Mononuclear cell (primary cell): ENCODE data around the gene RAB28. TPM values are rescaled to one million over a fixed set of nuclear protein-coding genes. Genes with fewer than 3 reads are reported as not detected.

Source experiments
- H3K27me3 ChIP-seq: 2 replicates; pipeline ENCODE4 v1.6.0; 2011; ENCODE audit warnings: low read length, control low read depth; ENCODE audit not compliant: insufficient read depth
- H3K4me1 ChIP-seq: 2 replicates; pipeline ENCODE4 v1.5.1; 2011; ENCODE audit warnings: mild to moderate bottlenecking, low read length, control low read depth; ENCODE audit not compliant: insufficient read depth
- H3K4me3 ChIP-seq: 2 replicates; pipeline ENCODE4 v1.5.1; 2011; ENCODE audit warnings: mild to moderate bottlenecking, low read length, moderate library complexity
- H3K9me3 ChIP-seq: 2 replicates; pipeline ENCODE4 v1.5.1; 2011; ENCODE audit warnings: low read depth, mild to moderate bottlenecking, control low read depth, low read length
- total RNA-seq: library from RNA; depleted of rRNA; stranded (reverse); fragments of >200 nt; gene quantifications from one replicate; pipeline ENCODE4 v1.2.3, GENCODE V29; 2012

Gene RAB28
- total RNA-seq, 1 donor: 5.6 TPM

DNA sequence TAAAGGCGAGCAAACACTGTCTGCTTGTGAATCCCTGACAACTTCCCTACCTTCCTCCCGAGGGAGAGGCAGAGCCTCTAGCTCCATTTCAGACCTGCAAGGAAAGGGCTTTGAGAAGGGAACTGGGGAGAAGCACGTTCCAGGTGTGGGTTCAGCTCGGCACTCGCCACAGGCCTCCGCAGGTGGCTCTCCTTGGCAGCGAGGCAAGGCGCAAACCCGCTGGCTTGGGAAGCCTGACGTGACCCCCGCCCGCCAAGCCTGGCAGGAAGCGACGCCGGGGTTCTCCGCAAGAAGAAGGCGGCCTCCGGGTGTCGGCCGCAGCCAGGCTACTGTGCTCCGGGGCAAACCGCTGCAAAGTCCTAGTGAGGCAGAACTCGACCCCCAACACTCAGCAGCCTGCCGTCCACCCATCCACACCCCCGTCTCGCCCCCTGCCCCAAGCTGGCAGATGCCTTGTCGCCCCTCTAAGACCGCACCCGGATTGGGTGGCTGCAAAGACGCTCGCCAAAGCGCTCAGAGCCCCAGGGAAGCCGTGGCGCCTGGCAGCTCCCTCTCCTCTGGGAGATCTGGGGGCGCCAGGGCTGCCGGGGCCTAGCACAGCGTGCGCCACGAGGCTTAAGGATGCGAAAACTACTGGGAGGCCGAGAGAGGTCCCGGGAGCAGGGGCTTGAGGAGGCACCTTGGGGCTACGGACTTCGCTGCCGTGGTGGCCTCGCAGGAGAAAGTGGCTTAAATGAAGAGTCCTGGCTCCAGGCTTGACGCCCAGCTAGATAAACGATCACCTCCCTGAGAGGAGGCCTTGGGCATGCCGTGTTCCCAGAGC lies 38.4 kb upstream of the RAB28 start:
- Histone ChIP-seq H3K27me3 (peaks cover 93% of the 10 kb centered on the region), H3K4me1 (peaks cover 9% of the 10 kb centered on the region), H3K4me3 (no peak overlapping the region), H3K9me3 (no peaks in the 10 kb centered on the region)

DNA sequence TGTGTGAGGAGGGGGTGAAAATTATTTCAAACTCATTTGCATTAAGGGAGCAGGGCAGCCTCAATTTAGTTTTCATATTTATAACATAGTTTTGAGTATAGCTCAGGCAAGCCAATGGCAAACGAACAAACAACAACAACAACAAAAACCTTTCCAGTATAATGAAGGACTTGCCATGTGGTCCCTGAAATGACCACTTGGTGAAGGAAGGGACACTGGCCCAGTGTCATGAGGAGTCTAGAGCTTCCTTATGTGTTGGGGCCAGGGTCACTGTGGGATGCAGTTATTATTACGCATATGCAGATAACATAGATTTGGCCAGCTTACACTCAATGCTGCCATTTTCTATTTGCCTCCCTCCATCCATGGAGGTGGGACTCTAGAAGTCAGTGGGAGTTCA lies 36.9 kb upstream of the RAB28 start:
- Histone ChIP-seq H3K9me3 (no peaks in the 10 kb centered on the region), H3K4me3 (no peak overlapping the region), H3K27me3 (peaks cover 92% of the 10 kb centered on the region), H3K4me1 (peaks cover 4% of the 10 kb centered on the region)

DNA sequence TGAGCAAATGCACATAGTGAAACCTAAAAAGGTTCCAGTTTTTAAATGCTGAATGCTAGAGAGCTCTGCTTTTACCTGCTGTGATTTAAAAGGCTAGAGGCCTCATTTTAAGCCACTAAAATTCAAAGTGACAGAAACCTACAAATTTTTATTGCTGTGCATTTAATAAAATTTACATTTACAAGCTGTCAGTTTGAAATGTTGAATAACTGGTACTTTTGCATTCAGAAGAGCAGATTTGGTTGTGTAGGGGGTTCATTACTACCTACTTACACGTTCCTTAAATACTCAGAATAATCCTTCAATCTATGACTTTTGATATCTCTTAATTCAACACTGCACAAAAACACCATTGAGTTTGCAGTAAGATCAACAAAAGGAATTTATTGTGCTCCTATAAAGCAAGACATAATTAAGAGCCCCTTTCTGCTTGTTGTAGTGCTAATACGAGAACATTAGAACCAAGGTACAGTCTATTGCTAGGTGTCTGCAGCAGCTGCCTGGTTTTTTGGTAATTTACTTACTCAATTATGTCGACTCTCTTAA lies 32.2 kb upstream of the RAB28 start:
- Histone ChIP-seq H3K9me3 (no peaks in the 10 kb centered on the region), H3K4me1 (no peaks in the 10 kb centered on the region), H3K4me3 (no peak overlapping the region), H3K27me3 (peaks cover 85% of the 10 kb centered on the region)

DNA sequence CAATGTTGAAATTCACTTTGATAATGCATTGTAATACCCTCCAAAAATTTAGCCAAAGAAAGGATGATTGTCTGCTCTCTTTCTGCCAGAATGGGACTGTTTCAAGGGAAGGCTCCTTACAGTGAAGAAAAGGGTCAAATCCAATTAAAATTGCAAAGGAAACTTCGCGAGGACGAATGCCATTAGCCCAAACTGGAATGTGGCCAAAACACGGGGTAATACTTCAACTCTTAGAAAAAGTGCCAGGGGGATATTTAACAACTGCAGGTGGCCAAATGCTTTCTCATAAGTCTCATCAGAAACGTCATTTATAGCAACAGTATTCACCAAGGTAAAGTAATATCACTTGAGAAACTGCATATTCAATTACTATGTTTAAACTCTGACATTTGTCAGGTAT lies 31.1 kb upstream of the RAB28 start:
- H3K9me3 ChIP-seq: no peaks in the 10 kb centered on the region
- H3K4me1 ChIP-seq: no peaks in the 10 kb centered on the region
- H3K4me3 ChIP-seq: no peak overlapping the region
- peaks cover 74% of the 10 kb centered on the region for H3K27me3 ChIP-seq

DNA sequence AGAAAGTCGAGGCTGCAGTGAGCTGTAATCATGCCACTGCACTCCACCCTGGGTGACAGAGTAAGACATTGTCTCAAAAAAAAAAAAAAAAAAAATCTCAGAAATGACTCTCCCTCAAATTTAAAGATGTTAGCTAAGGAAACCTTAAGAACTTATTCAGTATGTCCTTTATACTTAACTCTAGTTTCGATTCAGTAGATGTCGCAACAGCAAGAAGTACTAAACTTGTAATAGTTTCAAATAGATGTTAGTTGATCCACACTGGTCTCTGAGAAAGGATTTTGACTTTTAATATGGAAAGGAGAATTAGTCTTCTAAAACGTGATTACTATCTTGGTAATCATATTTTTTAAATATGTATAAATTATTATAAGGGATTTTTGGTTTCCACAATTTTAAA lies 30.6 kb upstream of the RAB28 start:
- Histone ChIP-seq H3K4me1 (no peaks in the 10 kb centered on the region), H3K27me3 (peaks cover 69% of the 10 kb centered on the region), H3K4me3 (no peak overlapping the region), H3K9me3 (no peaks in the 10 kb centered on the region)

DNA sequence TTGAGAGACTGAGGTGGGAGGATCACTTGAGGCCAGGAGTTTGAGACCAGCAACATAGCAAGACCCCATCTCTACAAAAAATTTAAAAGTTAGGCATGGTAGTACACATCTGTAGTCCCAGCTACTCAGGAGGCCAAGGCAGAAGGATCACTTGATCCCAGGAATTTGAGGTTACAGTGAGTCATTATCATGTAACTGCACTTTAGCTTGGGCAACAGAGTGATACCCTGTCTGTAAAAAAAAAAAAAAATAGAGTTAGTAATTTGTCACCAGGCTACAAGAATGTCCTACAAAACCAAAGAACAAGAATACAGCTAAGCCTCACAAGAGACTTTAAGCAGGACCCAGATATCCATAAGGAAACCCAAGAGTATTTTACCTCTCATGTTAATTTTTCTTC lies 27.0 kb upstream of the RAB28 start:
- Histone ChIP-seq H3K4me1 (no peaks in the 10 kb centered on the region), H3K4me3 (no peak overlapping the region), H3K9me3 (no peaks in the 10 kb centered on the region), H3K27me3 (peaks cover 47% of the 10 kb centered on the region)

DNA sequence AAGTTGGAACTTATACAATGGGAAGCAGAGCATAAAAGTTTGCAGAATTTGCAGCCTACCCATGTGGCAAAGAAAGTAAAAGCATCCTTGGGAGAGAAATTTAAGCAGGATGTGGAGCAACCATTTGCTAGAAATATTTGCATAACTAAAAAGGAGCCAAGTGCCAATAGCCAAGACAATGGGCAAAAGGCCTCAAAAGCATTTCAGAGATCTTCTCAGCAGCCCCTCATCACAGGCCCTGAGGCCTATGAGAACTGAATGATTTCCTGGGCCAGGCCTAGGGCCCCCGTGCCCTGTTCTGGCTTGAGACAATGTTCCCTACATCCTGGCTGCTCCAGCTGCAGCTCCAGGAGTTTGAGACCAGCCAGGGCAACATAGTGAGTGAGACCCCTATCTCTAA lies 25.3 kb upstream of the RAB28 start:
- Histone ChIP-seq H3K4me3 (no peak overlapping the region), H3K4me1 (no peaks in the 10 kb centered on the region), H3K9me3 (no peaks in the 10 kb centered on the region), H3K27me3 (peaks cover 39% of the 10 kb centered on the region)

DNA sequence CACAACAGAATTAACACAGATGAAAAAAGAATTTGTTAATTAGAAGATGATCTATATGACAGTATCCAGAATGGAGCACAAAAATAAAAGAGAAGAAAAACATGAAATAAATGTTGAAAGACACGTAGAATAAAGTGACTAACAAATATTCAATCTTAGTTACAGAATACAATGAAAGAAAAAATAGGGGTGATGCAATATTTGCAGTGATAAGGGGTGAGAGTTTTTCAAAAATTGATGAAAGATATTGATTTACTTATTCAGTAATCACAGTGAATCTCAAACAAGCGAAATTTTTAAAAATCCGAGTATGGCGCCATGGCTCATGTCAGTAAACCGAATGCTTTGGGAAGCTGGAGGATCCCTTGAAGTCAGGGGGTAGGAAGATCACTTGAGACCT lies 20.2 kb upstream of the RAB28 start:
- Histone ChIP-seq H3K27me3 (peaks cover 48% of the 10 kb centered on the region), H3K4me1 (no peaks in the 10 kb centered on the region), H3K4me3 (no peak overlapping the region), H3K9me3 (no peaks in the 10 kb centered on the region)

DNA sequence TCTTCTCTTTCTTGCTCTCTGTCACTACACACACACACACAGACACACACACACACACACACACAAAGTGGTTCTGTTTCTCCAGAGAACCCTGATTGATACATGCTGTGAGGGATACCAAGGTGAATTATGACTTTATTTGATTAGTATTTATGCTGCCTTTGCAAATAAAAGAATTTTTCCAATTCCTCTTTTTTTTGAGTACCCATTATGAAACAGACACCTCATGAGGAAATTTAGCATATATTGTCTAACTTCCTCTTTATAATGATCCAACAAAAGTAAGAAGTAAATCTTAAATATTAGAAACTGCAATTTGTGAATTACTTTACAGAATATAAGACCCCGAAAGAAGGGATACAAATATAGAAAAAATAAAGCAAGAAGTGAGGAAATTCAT lies 14.3 kb upstream of the RAB28 start:
- peaks cover 4% of the 10 kb centered on the region for H3K9me3 ChIP-seq
- peaks cover 57% of the 10 kb centered on the region for H3K27me3 ChIP-seq
- H3K4me3 ChIP-seq: no peak overlapping the region
- peaks cover 4% of the 10 kb centered on the region for H3K4me1 ChIP-seq

DNA sequence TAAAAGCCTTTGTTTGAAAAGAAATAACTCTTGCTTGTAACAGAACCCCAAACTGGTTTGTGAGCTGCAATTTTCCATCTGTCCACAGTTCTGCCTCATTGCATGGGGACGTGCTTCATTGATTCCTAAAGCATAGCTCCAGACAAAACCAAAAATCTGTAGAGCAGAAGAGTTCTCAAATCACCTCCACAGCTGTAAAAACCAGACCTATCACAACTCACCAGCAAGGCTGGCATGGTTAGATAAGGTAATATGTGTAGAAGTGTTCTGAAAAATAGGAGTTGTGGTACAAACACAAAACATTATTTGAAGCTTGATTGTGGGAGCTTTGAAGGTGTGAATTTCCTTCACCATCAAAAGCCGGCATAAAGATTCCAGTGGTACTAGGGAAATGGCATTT lies 12.5 kb upstream of the RAB28 start:
- peaks cover 48% of the 10 kb centered on the region for H3K27me3 ChIP-seq
- H3K9me3 ChIP-seq: peaks cover 4% of the 10 kb centered on the region
- H3K4me3 ChIP-seq: no peak overlapping the region
- peaks cover 4% of the 10 kb centered on the region for H3K4me1 ChIP-seq

DNA sequence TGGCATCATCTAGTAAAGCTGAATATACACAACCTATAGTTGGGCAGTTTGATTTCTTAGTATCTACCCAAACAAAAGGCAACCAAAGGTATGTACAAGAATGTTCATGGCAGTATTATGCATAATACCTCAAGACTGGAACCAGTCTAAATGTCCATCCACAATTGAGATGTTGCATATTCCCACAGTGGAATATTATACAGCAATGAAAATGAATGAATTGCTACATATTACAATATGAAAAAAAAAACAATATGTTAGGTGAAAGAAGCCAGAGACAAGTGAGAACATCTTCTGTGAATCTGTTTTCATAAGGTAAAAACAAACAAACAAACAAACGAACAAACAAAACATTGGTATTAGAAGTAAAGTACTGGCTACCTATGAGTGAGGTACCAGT lies 11.6 kb upstream of the RAB28 start:
- Histone ChIP-seq H3K4me1 (peaks cover 4% of the 10 kb centered on the region), H3K27me3 (peaks cover 47% of the 10 kb centered on the region), H3K9me3 (peaks cover 4% of the 10 kb centered on the region), H3K4me3 (no peak overlapping the region)

DNA sequence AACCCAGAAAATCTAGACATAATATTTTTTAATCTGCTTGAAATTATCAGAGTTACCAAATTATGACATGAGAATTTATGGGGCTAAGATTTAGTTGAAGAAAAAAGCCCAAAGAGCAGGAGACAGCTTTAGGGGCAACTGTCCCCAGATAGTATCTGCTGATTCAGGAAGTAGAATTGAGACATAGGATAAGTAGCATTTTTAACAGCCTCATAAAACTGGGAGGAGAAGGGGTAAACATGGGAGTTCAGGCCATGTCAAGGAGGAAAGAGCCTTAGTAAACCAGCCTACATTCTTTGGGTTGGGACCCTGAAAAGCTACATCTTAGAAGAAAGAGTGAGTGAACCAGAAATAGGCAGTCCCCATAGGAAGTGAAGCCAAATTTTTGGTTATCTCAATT lies 9.7 kb upstream of the RAB28 start:
- Histone ChIP-seq H3K4me1 (peaks cover 4% of the 10 kb centered on the region), H3K27me3 (peaks cover 49% of the 10 kb centered on the region), H3K9me3 (peaks cover 4% of the 10 kb centered on the region), H3K4me3 (no peak overlapping the region)

DNA sequence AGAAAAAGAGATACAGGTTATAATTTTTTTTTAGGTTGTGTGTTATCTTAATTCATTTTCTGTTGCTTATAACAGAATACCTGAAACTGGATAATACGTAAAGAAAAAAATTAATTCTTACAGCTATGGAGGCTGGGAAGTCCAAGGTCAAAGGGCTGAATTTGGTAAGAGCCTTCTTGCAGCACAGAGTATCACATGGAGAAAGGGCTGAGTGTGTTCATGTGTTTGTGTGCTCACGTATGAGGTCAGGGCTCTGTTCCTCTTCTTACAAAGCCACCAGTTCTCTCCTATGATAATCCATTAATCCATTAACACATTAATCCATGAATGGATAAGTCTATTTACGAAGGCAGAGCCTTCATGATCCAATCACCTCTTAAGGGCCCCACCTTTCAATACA lies 8.6 kb upstream of the RAB28 start:
- Histone ChIP-seq H3K4me1 (no peaks in the 10 kb centered on the region), H3K4me3 (no peak overlapping the region), H3K9me3 (peaks cover 4% of the 10 kb centered on the region), H3K27me3 (peaks cover 58% of the 10 kb centered on the region)

DNA sequence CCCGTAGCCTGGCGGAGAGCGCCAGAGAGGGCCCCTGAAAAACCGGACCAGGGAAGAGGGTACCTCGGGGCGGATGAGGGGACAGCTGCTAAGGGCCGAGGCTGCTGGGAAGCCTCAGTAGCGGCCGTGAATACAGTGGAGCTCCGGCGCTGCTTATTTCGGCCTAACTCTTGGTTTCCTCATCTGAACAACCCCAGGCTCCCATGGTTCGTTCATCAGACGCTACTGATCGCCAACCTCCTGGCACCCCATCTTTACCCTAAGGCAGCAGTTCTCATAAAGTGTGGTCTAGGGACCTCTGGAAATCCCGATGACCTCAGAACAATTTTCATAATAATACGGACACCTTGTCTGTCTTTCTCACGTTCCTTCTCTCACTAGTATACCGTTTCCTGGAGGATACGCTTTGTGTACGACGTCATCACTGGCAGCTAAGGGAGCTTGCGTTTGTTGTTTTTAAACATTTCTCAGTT lies 645 bp upstream of the RAB28 start:
- Histone ChIP-seq H3K4me3 (peak overlapping the region; percentile 62), H3K9me3 (no peaks in the 10 kb centered on the region), H3K27me3 (peaks cover 21% of the 10 kb centered on the region), H3K4me1 (peaks cover 17% of the 10 kb centered on the region)

DNA sequence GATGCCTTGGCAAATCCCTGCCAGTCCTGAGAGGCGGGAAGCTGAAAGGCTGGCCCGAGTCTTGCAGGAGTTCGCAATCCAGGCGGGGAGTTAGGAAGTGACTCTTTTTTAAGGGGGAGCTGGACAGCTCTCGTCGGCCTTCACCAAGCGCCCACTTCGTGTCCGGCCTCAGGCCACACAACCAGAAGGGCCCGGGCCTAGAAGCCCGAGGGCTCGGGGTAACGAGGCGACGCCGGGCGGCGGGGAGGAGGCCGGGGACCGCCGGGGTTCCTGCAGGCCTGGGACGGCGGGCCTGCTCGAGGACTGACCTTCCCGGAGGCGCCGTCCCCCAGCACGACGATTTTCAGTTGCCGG lies 395 bp downstream of the RAB28 start:
- peak overlapping the region; percentile 62 for H3K4me3 ChIP-seq

More for the DNA sequence above, 395 bp downstream of the RAB28 start:
- peaks cover 17% of the 10 kb centered on the region for H3K27me3 ChIP-seq
- H3K4me1 ChIP-seq: peaks cover 17% of the 10 kb centered on the region
- H3K9me3 ChIP-seq: no peaks in the 10 kb centered on the region
